Hepatocyte (in vitro differentiated cells): Measurements from ENCODE around the gene ZNF695.

ENCODE experiments used
- CTCF ChIP-seq: fragments of 200-600 bp; sonication (generic); IDR thresholded peaks from 2 replicates; pipeline ENCODE4 v1.5.1; 2016; ENCODE audit warnings: antibody characterized with exemption, mild to moderate bottlenecking; ENCODE audit not compliant: poor library complexity
- EZH2 ChIP-seq: fragments of 200-600 bp; sonication (generic); IDR thresholded peaks from 2 replicates; pipeline ENCODE4 v1.6.1; 2016; ENCODE audit warnings: antibody characterized with exemption, mild to moderate bottlenecking, borderline replicate concordance

GRCh38 chr1:247008406-247008799 is 546 bp upstream of the ZNF695 start:
- TF ChIP-seq CTCF (no peak), EZH2 (no peak)
